HS-27A (cell line): Measurements from ENCODE around the gene APOBEC3A.
"Not testable (repeated sequence)": the region's sequence is repeated elsewhere in the genome, so short reads cannot be mapped to it uniquely, and the experiment has no call there.

Experiments
- DNase-seq: peaks from one replicate; pipeline ENCODE4 v3.0.0-alpha.2; 2012; ENCODE audit warnings: low read depth, missing footprints

Gene APOBEC3A

DNA sequence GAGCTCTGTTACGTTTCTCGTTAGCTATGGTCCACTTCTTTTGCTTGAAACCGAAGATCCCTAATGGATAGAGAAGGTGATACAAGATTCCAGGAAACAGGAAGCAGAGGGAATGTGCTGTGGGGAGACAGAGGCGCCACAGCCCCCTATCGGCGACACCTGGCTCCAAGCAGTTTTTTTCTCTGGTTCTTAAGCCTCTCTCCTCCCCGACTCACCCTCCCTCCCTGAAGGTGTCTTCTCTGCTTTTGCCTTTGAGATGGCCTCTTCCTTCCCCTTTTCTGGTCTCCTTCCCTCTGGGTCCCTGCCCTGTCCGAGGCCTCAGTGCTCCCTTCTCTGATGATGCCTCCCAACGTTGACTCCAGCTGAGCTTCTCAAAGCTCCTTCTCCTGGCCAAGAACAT lies 14.2 kb upstream of the APOBEC3A start:
- no peak for DNase-seq

DNA sequence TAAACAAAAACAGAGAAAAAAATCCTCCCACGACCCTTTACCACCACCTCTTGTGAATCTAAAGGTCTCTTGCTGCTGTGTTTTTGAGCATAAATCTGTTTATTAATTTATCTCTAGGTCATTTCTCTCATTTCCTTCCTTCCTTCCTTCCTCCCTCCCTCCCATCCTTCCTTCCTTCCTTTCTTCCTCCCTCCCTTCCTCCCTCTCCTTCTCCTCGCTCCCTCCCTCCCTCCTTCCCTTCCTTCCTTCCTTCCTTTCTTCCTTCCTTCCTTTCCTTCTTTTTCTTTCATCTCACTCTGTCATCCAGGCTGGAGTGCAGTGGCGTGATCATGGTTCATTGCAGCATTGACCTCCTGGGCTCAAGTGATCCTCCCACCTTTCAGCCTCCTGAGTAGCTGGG lies 13.5 kb upstream of the APOBEC3A start:
- no peak for DNase-seq

DNA sequence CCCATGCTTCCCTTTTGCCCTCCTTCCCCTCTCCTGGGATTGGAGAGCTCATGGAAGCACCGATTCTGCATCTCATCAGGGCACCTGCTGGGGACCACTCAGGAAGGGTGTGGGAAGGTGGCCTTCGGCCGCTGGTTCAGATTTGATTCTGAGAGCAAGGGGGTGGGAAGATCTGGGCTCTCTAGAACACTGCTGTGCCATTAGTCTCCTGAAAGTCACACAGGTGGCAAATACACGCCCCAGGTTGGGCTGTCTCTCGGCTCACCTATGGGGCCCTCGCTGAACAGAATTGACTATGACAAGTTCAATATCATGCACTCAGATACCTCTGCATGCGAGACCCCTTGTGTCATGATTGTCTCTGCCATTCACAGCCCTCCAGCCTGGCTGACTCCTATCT lies 12.8 kb upstream of the APOBEC3A start:
- DNase-seq = no peak

DNA sequence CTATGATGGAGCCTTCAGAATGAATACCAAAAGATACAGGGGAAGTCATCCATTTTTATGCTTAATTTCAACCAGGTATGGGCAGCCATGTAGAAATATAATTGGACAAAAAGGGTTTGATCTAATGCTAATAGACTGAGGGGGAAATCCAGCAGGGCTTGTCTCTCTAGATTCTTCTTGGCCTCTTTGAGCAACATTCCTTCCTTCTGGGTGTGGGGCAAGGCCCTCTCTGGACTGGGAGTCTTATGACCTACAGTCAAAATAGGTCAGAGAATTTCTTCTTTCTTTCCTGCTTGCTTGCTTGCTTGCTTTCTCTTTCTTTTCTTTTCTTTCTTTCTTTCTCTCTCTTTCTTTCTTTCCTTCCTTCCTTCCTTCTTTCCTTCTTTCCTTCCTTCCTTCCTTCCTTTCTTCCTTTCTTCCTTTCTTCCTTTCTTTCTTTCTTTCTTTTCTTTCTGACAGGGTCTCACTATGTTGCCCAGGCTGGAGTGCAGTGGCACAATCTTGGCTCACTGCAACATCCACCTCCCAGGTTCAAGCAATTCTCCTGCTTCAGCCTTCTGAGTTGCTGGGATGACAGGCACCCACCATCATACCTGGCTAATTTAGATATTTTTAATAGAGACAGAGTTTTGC lies 11.6 kb upstream of the APOBEC3A start:
- not testable (repeated sequence) for DNase-seq

DNA sequence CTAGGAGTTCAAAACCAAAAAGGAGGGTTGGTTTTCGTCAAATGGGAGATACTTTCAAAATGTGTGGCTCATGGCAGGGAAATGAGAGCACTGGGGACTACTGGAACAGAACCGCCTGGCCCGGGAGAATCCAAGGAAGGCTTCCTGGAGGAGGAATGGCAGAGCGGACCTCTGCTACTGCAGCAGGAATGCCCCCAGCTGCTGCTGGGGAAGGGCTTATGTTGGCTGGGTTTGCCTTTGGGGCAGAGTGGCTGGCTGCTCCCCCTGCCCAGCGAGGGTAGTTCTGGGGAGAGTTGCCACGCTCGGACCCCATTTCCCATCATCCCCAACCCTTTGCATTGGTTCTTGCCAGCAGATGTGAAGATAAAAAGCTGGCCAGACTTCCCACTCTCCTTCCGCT lies 10.6 kb upstream of the APOBEC3A start:
- no peak for DNase-seq

DNA sequence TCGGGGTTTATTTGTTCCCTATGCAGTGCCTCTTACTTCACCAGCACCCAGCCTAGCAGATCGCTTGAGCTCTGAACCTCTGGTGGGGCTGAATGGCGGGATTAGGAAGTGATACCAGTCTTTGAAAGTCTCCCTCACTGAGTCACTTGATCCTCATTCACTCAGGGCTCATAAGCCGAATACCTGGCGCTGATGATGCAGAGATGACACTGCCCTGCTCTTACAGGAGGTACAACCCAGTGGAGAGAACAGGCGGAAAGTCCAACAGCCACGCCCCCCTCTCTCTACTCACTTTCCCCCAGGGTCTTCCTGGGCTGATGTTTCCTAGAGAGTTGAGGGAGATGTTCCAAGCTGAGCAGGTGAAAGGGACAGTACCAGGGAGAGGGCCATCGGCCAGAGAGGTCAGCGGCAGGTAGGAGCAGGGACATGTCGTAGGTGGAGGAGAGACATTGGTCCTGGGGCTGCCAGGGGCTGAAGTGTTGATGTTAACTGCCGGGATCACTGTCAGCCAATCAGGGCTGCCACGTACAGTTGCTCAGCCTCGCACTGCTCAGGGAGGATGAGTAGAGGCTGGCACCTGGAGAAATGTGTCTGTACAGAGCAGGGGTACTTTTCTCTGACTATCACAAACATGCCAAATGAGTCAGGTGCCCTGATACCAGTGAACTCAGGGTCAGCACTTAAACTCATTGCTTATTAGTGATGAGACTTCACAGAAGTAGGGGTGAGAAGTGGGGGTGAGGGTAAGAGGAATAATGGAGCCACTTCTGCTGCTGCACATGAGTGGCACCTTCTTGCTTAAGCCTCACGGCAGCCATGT lies 9.9 kb upstream of the APOBEC3A start:
- DNase-seq = no peak

DNA sequence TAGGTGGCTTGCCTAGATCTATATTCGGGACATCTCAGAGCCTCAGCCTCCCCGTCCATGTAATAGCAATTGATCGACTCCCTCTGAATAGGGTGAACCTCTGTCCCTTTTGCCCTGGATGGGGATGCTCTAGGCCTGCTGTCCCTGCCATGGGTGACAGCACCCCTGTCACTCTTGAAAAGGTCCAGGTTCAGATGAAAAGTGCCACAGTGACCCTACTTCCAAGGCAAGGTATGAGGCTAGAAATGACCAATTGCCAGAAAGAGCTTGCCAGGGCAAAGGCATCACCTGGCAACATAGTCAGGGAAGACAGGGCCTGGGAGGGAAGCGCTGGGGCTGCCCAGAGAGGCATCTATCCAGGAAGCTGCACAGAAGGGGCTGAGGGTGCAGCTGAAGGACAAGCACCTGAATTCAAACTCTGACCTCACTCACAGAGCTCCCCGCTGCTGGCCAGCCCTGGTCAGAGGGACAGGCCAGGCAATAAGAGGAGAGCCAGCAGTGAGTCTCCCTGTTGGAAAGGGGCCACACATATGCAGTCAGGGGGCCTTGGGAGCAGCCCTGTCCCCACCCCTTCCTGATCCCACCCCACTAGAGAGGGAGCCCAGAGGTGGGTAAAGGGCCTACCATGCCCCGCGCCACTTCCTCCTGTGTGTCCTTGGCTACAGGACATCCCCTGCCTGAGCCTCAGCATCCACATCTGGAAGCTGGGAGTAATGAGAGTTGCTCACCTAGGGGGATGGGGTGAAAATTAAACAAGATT lies 9.0 kb upstream of the APOBEC3A start:
- no peak for DNase-seq

DNA sequence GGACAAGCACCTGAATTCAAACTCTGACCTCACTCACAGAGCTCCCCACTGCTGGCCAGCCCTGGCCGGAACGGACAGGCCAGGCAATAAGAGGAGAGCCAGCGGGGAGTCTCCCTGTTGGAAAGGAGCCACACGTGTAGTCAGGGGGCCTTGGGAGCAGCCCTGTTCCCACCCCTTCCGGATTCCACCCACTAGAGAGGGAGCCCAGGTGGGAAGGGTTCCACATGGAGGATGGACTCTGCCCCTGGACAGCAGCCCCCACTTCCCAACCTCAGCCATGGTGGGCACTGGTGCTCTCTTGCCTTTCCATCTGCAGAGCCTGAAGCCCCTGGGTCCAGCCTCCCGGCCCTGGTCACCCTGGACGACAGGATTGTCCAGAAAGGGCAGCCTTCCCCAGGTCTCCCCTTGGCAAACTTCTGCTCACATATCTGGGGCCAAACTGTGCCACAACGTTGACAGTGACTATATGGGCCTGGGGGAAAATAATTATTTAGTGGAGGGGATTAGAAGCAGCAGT lies 7.5 kb upstream of the APOBEC3A start:
- no peak for DNase-seq

DNA sequence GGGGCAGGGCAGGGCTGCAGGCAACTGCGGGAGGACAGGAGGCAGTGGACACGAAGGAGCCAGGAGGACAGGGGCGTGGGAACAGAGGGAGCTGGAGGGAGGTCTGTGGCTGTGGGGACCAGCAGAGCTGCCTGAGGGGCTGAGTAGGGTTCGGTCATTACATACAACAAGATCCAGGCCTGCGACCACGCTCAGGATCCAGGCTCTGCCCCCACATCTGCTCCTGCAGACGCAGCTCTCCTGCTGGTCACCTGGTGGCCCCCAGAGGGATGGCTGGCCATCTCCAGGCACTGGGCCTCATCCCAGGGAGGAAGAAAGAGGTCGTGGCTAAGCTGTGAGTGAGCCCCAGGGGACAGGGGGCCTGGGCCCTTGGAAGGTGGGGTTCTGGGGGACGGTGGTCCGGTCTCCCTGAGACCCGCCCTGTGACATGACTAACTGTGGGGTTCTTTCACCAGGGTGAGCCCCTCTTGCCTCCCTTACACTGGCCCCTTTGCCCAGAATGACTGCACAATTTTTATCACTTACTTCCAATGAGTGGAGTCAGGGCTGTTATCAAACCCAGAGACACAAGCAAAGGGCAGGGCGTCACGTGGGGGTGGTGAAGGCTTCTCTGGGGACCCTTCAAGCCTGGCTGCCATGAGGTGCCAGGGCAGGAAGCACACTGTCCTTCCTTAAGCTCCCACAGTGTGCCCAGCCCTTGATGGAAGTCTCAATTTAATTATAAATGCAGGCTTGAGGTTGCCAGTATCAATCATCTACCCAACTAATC lies 6.7 kb upstream of the APOBEC3A start:
- no peak for DNase-seq

DNA sequence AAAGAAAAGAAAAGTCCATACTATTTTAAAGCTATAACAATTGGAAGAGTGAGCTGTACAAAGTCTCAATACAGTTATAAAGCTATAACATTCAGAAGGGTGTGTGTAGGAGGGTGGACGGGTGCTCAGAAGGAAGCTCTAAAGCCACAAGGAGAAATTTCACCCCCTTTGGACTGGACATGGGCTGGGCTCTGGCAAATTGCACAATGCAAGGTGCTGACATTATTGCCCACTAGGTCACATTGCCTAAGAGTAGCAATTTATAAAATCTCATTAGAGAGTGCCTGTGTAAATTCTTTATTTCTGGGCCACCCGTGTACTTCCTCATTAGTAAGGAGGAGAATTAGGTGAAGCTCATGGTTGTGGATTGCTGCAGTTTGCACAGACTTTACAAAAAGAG lies 5.7 kb upstream of the APOBEC3A start:
- DNase-seq = no peak

DNA sequence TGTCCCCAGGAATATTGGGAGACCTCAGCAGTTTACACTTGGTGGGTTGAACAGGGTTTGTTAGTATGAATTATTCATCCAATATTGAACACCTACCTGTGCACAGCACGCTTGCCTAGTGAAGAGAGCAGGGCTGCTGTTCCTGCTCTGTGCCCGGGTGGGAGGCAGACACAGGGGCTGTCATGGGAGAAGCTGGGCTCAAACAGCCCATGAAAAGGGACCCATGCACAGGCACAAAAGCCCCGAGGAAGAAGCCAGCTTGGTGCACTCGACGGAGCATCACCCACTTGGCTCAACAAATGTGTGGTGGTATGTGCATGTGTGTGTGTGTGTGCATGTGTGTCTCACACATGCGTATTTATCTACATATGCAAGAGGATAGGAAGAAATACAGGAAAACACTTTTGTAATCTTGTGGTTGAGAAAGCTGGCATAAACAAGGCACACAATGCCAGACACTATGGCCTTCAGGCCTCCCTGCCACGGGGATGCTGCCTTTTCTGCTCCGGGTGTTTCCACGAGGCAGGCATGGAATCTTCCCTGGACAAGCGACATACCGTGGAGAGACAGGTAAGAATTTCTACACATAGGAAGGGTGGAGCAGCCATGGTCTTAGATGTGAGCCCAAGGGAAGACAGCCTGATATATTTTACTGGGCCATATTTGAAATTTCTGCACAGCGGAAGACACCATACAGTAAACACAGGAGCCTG lies 5.0 kb upstream of the APOBEC3A start:
- no peak for DNase-seq

DNA sequence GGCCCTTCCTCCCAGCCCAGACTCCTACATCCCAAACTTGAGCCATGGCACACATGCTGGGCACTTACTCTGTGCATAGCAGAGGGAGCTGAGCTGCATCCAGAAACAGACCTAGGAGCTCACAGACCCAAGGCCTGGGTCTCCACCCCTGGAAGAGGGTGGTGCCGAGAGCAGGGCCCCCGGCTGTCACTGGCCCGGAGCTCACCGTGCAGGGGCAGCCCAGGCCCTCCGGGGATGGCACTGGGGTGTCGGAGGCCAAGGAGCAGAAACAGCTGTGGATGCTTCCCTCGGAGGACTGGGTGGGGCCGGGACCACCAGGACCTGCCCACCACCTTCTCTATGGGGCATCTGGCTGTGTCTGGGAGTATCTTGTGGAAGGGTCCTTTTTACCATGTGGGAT lies 4.3 kb upstream of the APOBEC3A start:
- DNase-seq = no peak

DNA sequence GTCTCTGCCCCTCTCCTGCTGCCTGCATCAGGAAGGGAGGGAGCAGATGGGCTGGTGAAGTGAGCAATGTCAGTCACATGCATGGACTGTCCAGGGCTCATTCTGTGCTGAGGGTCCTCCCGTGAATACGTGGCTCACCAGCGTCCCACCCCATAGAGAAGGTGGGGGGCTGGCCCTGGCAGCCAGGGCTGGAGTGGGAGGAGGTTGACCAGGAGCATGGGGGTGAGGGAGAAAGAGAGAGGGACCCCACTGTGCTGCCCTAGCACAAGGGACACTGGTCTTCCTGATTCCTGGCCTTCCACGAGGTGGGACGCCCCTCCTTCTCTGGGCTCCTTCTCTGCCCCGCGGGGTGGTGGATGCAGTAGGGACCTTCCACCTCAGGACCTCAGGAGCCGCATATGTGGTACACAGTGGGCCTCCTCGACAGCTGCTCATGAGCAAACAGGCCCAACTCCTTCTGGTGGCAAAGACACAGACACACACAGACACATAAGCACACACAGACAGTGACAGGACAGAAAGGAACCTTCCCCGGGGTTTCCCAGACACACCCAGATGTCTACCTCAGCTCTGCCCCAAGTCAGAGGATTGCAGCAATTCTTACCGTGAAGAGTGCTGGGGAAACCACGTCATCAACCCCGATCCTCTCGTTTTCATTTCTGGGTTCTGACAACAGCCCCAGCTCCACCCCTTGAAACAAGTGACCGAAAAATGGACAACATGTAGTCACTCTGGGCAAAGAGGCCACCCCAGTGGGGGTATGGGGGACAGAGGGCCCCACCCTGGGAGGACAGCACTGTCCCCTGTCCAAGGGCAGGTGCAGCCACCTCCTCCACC lies 3.6 kb upstream of the APOBEC3A start:
- no peak for DNase-seq

DNA sequence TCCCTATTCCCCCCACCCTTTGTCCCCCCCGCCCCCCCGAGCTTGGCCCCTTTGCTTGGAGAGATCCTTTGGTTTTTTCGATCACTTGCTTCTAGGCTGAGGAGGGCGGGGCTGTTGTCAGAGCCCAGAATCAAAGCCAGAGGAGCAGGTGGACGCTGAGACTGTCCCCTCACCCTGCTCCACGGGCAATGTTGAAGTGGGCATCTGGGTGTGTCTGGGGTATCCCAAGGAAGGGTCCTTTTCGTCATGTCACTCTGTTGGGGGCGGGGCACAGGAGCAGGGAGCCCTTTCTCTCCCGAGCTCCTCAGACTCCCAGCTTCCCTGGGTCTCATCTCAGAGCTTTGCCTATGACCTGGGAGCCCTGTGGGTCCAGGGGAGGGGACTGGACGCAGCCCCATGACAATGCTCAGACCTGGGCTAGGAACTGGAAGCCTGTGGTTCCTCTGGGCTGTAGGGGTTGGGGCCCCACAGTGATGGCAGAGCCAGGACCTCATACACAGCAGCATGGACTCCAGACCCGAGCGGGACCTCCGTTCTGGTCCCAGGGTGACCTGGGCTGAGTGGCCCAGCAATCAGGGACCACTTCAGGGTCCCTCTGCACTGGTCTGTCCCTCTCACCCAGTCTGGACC lies 2.9 kb upstream of the APOBEC3A start:
- no peak for DNase-seq

DNA sequence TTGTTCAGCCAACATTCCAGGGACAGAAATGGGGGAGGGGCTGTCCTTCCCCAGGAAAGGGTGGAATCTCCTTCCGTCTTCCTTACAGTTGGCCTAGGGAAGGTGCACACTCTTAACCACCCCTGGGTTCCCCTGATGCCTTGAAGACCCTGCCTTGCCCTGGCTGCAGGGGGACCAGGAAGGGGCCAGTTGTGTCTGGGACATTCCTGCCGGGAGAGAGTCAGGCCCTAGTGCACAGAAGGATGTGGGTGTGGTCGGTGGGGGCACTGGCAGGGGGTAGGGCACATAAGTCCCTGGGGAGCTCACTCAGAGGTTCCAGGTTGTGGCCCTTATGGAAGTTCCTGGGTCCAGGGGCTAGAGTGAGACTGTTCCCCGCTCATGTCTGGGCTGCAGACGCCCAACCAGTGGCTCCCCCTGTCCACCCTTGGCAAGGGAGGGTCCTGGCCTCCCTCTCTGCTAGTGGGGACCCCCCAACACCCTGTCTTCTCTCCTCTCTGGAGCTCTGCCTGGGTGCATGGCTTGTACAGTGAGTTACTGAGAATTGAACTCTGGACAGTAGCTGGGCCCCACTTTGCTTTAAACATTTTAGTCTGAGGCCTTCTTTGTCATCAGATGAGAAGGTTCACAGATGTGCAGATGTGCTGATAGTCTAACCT lies 2.0 kb upstream of the APOBEC3A start:
- DNase-seq = no peak

DNA sequence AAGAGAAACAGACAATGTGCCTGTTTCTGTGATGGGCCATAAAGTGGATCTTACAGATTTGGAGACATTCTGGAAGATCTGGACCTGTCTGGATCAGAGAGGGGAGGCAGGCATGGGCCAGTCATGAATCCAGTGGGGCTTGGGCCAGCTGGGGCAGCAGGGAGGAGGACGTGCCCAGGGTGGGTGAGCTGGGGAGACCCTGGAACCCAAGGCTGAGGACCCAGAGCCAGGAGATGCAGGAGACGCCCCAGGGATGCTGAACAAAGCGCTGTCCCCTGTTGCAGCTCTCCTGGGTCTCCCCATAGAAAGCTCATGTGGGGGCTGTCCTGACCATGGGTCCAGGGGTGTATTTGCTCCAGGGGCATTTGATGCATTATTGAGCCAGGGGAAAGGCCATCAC lies 1.5 kb upstream of the APOBEC3A start:
- no peak for DNase-seq

DNA sequence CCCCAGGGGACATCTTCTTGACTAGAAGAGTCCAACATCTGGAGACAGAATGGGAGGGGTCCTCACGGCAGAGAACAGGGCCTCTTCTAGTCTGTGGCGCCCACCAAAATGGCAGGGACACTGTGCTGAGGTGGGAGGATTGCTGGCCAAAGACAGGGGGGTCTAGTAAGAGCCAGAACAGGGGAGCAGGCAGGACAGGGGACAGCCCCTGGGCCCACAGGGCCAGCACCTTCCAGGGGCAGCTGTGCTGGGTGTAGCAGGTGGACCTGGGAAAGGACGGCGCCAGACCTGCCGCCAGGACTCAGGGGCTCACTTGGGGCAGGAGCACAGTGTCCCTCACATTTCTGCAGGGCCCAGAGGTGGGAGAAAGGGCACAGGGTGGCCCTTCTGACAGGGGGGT lies 858 bp upstream of the APOBEC3A start:
- no peak for DNase-seq

DNA sequence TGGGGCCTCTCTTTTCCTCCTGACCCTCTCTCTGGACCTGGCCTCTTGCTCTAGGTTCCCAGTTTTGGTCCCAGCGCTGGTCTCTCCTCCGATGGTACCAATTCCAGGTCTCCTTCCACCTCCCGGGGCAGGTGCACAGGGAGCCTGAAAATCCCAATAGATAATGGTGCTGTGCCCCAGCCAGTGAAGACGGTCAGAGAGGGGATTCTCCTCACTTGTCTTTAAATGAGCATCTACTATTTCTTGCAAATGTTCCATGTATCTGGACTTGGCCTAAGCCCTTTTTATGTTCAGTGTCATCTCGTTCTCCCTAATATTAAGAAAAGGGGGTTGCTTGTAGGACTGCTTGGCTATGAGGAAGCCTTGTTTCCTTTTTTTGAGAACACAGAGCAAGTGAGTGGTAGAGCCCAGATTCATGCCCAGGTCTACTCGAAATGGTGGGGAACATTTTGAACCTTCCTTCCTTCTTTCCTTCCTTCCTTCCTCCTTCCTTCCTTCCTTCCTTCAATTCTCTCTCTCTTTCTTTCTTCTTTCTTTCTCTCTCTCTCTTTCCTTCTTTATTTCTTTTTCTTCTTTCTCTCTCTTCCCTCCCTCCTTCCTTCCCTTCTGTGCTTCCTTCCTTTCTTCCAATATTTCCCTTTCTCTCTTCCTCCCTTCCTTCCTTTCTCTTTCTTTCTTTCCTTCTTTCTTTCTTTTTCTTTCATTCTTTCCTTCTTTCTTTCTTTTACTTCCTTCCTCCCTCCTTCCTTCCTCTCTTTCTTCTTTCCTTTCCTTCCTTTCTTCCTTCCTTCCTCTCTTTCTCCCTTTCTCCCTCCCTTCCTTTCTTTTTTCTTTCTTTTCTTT lies 620 bp downstream of the APOBEC3A start:
- DNase-seq = no peak

DNA sequence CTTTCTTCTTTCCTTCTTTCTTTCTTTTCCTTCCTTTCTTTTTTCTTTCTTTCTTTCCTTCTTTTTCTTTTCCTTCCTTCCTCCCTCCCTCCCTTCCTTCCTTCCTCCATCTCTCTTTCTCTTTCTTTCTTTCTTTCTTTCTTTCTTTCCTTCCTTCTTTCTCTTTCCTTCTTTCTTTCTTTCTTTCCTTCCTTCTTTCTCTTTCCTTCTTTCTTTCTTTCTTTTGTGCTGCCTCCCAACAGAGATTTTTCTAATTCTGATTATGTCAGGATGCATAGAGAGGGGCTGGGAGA lies 1.2 kb downstream of the APOBEC3A start:
- DNase-seq = not testable (repeated sequence)
